ENCODE measurements around the gene OR51G2.

DNA sequence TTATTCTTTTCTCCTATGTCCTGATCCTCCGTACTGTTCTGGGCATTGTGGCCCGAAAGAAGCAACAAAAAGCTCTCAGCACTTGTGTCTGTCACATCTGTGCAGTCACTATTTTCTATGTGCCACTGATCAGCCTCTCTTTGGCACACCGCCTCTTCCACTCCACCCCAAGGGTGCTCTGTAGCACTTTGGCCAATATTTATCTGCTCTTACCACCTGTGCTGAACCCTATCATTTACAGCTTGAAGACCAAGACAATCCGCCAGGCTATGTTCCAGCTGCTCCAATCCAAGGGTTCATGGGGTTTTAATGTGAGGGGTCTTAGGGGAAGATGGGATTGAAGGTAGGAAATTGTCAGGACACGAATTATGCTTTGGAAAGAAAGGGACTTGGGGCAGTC is 36.6 kb downstream of the OR51G2 start:
- TF ChIP-seq POLR2A (IDR thresholded peaks at IDR 0.05; ENCODE audit: low read length) (no peak), GATA1 (IDR thresholded peaks at IDR 0.05; ENCODE audit: low read depth, low read length) (no peak)

Data from erythroblast (primary cell).